BJ (cell line): Measurements from ENCODE around the gene METTL8. TPM values are rescaled to one million over a fixed set of nuclear protein-coding genes. Genes with fewer than 3 reads are reported as not detected.

Source experiments
- CTCF ChIA-PET: fragments of 350-600 bp; formaldehyde crosslinking; extraction: SDS; loops from one replicate; lab custom pipeline; 2021; ENCODE audit warnings: antibody characterized with exemption, inconsistent platforms; lab: Yijun Ruan, JAX
- POLR2A ChIA-PET: fragments of 300-600 bp; sonication (Branson Sonifier 250); formaldehyde crosslinking; extraction: SDS; loops from one replicate; lab custom pipeline; 2021; ENCODE audit warnings: antibody characterized with exemption; lab: Charles Lee
- DNase-seq: peaks from one replicate; pipeline ENCODE4 v3.0.0-alpha.2; 2011; ENCODE audit warnings: low read depth
- H3K27me3 ChIP-seq: 2 replicates; pipeline ENCODE4 v1.6.0; 2011; ENCODE audit warnings: low read length; ENCODE audit not compliant: control insufficient read depth, insufficient read depth
- H3K36me3 ChIP-seq: 2 replicates; pipeline ENCODE4 v1.5.1; 2011; ENCODE audit warnings: low read length; ENCODE audit not compliant: control insufficient read depth, insufficient read depth
- H3K4me3 ChIP-seq: 2 replicates; pipeline ENCODE4 v1.5.1; 2011; ENCODE audit warnings: low read depth, mild to moderate bottlenecking, control low read depth, low read length
- polyA plus RNA-seq: library from polyadenylated mRNA; depleted of rRNA; stranded (reverse); fragments of >200 nt; gene quantifications from 2 replicates; pipeline ENCODE4 v1.2.3, GENCODE V29; 2011
- TF ChIP-seq, protein P1 (sequence below): IDR thresholded peaks from 2 replicates; pipeline ENCODE4 v1.5.1; 2011; ENCODE audit warnings: low read depth, mild to moderate bottlenecking, control low read depth, inconsistent platforms, low read length, moderate library complexity; ENCODE audit not compliant: insufficient read depth

The METTL8 gene
- polyA plus RNA-seq, 1 experiment: 5.4 TPM

DNA sequence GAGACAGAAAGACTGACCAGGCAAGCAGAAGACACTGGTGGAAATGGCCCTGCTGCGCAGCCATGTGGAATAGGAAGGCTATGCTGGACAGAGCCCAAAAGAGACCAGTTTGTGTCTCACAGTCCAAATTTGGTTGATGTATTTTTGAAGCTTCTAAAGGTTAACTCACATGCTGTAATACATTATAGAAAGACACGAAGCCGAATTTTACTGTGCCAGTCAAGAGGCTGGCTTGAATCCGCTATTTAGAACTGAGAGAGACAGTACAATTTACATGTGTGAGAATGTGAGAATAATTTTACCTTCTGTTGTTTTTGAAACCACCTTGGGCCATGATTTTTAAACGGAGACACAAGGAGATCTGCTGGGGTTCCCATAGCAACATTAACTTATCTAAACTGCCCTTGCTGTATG lies 113.6 kb downstream of the METTL8 start:
- Histone ChIP-seq H3K4me3 (no peak overlapping the region), H3K27me3 (no peaks in the 10 kb centered on the region), H3K36me3 (no peaks in the 10 kb centered on the region)
- CTCF ChIA-PET: no interaction called here
- no peak for DNase-seq
- POLR2A ChIA-PET: no interaction called here
- TF ChIP-seq, protein P1, sequence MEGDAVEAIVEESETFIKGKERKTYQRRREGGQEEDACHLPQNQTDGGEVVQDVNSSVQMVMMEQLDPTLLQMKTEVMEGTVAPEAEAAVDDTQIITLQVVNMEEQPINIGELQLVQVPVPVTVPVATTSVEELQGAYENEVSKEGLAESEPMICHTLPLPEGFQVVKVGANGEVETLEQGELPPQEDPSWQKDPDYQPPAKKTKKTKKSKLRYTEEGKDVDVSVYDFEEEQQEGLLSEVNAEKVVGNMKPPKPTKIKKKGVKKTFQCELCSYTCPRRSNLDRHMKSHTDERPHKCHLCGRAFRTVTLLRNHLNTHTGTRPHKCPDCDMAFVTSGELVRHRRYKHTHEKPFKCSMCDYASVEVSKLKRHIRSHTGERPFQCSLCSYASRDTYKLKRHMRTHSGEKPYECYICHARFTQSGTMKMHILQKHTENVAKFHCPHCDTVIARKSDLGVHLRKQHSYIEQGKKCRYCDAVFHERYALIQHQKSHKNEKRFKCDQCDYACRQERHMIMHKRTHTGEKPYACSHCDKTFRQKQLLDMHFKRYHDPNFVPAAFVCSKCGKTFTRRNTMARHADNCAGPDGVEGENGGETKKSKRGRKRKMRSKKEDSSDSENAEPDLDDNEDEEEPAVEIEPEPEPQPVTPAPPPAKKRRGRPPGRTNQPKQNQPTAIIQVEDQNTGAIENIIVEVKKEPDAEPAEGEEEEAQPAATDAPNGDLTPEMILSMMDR: no peak

DNA sequence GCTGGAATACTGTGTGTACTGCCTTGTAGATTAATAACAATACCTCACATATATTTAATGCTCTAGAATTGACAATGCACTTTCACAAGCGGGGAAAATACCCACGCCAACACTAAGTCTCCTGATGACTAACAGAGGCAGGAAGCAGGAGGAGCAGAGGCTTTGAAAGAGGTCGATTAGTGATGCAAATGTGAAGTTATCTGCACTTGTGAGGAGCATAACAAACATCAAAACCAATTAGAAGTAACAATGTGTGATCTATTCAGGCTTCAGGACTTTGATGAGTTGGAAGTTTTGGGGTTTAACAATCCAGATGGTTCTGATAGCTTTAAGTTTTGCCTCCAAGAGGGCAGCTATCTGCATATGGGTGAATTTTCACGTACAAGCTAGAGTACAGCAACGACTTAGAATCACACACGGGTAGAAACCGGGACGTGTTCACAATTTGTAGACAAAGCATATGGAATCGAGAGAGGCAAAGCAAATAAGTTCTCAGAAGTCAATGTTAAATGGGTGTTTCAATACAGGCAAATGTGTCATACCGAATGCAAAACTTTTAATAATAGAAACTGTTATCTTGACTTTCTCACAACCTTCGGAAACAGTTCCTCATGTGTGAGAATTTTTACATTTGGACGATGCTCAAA lies 114.5 kb downstream of the METTL8 start:
- CTCF ChIA-PET: no interaction called here
- H3K36me3 ChIP-seq: no peaks in the 10 kb centered on the region
- POLR2A ChIA-PET: no interaction called here

DNA sequence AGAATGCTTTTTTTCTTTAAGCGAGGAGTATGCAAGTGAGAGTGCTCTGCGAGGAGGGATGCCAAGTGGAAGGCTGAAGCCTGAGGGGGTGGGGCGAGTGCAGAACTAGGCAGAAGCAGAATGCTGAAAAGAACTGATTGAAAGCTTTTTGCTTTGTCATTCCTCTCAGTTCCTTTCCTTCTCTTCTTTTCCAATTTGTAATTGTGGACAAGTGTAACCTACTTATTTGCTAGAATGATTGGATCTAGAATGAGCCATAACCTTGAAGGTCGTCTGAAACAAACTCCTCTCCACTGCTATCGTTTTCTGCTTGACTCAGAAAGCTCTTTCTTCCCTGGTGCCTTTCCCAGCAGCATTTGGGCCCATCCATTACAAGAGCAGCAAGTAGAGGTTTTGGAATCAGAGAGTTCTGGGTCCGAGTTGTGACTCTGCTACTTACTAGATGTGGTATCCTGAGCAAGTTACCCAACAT lies 115.3 kb downstream of the METTL8 start:
- Histone ChIP-seq H3K27me3 (no peaks in the 10 kb centered on the region), H3K4me3 (no peak overlapping the region), H3K36me3 (no peaks in the 10 kb centered on the region)
- ChIA-PET POLR2A (no interaction called here), CTCF (interaction anchor here (1.4 kb wide), 1 partner anchor 20 kb away, joined by 5 read pairs; no protein-coding TSS in a partner anchor)
- TF ChIP-seq, protein P1: no peak
- no peak for DNase-seq

More for the DNA sequence above, 114.5 kb downstream of the METTL8 start:
- no peak for DNase-seq
- Histone ChIP-seq H3K4me3 (no peak overlapping the region), H3K27me3 (no peaks in the 10 kb centered on the region)
- TF ChIP-seq, protein P1: no peak

DNA sequence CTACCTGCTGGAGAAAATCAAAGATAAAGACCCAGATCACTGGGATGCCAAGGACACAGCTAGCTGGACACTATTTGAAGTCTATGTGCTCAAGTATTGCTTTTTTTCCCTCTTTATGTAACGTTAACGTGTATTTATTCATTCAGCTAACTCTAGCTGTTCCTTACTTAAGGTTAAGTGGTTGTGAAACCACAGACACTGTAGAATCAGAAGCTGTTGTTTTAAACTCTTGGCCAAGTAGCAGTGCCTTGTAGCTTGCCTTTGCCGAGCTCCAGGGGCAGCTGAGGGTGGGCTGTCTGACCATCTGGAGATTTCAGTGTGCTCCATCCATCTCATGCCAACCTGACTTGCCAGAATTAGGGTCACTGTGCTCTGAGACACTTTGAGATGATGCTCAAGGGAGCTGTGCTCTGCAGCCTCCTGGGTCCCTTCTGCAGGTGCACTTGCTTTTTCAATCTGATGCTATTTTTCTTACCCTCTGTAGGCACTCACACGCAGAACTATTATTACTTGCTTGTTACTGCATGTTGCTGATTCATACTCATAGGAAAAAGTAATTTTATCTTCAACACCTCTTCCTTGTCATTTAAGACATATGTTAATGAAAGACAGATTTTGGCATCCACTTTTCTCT lies 116.2 kb downstream of the METTL8 start:
- POLR2A ChIA-PET: no interaction called here
- Histone ChIP-seq H3K27me3 (no peaks in the 10 kb centered on the region), H3K4me3 (no peak overlapping the region), H3K36me3 (no peaks in the 10 kb centered on the region)
- TF ChIP-seq, protein P1: no peak
- CTCF ChIA-PET: interaction anchor here (1.4 kb wide), 1 partner anchor 21 kb away, joined by 5 read pairs; no protein-coding TSS in a partner anchor
- DNase-seq: no peak

DNA sequence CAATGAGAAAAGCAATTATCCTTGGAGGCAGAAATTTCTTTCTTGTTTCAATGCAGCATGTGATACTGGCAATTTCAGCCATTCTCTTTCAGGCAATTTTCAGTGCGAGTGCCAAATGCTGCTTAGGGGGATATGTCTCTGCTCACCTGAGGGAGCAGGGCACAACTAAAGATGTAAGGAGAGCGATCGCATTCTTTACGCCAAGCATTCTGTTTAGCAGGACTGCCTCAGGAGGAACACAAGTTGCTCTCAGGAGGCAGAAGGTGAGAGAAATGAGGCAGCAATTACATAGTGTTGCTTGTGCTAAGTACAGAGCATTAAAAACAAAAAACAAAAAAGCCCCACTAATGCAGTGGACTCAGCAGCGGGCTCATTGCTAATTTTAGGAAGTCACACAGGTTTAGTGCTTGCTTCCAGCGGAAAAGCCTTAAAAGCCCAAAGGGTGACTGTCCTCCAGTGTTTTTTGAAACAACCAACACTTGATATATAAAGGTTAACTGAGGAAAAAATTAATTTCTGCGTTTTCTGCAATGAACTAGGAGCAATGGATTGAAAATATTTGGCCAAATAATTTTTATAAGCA lies 116.9 kb downstream of the METTL8 start:
- DNase-seq: no peak
- CTCF ChIA-PET: interaction anchor here (1.0 to 1.4 kb wide), 2 partner anchors 10 to 22 kb away, joined by 3 to 5 read pairs; no protein-coding TSS in a partner anchor

More for the DNA sequence above, 116.9 kb downstream of the METTL8 start:
- Histone ChIP-seq H3K36me3 (no peaks in the 10 kb centered on the region), H3K4me3 (no peak overlapping the region), H3K27me3 (no peaks in the 10 kb centered on the region)
- POLR2A ChIA-PET: no interaction called here
- TF ChIP-seq, protein P1: no peak
